Stomach smooth muscle (tissue), 2 donors: Measurements from ENCODE around the gene STX7.

Source experiments
- H3K27ac ChIP-seq: one replicate; pipeline ENCODE4 v1.7.0; 2013; ENCODE audit warnings: mild to moderate bottlenecking, low read length, inconsistent platforms
- H3K27me3 ChIP-seq, 2 donors: one replicate each; pipeline ENCODE4 v1.7.0; 2013; ENCODE audit warnings: low read length in 2 of 2; ENCODE audit not compliant: insufficient read depth in 2 of 2, control insufficient read depth in 1 of 2
- H3K36me3 ChIP-seq, 2 donors: one replicate each; pipeline ENCODE4 v1.7.0; 2013; ENCODE audit warnings: low read length in 2 of 2; ENCODE audit not compliant: control insufficient read depth in 2 of 2, insufficient read depth in 2 of 2
- H3K4me1 ChIP-seq: one replicate; pipeline ENCODE4 v1.7.0; 2013; ENCODE audit warnings: low read length; ENCODE audit not compliant: control insufficient read depth, insufficient read depth
- H3K4me3 ChIP-seq, 2 donors: one replicate each; pipeline ENCODE4 v1.7.0; 2013; ENCODE audit warnings: low read length in 2 of 2
- H3K9ac ChIP-seq, 2 donors: one replicate each; pipeline ENCODE4 v1.7.0; 2013; ENCODE audit warnings: low read length in 2 of 2, mild to moderate bottlenecking in 1 of 2
- H3K9me3 ChIP-seq, 2 donors: one replicate each; pipeline ENCODE4 v1.7.0; 2013; ENCODE audit warnings: low read length in 2 of 2; ENCODE audit not compliant: control insufficient read depth in 2 of 2
- donor health status: healthy.
- donor health status: Pancreatic carcinoma.

Gene STX7

GRCh38 chr6:132414322-132414721 lies 98.6 kb downstream of the STX7 start:
- Histone ChIP-seq H3K4me1 (no peaks in the 10 kb centered on the region), H3K4me3 (no peak overlapping the region), H3K9me3 (no peaks in the 10 kb centered on the region), H3K36me3 (no peaks in the 10 kb centered on the region), H3K9ac (no peak overlapping the region), H3K27ac (no peak overlapping the region), H3K27me3 (no peaks in the 10 kb centered on the region)

- H3K27me3 ChIP-seq: no peaks in the 10 kb centered on the region
- no peaks in the 10 kb centered on the region for H3K4me1 ChIP-seq
- no peak overlapping the region for H3K27ac ChIP-seq
- H3K9me3 ChIP-seq: no peaks in the 10 kb centered on the region
- H3K9ac ChIP-seq: no peak overlapping the region
- H3K4me3 ChIP-seq: no peak overlapping the region
- no peaks in the 10 kb centered on the region for H3K36me3 ChIP-seq
Measured at GRCh38 chr6:132413499-132413802, 99.5 kb downstream of the STX7 start.

GRCh38 chr6:132412656-132413498 lies 100.0 kb downstream of the STX7 start:
- Histone ChIP-seq H3K36me3 (no peaks in the 10 kb centered on the region), H3K9ac (no peak overlapping the region), H3K4me1 (no peaks in the 10 kb centered on the region), H3K4me3 (no peak overlapping the region), H3K27ac (no peak overlapping the region), H3K9me3 (no peaks in the 10 kb centered on the region), H3K27me3 (no peaks in the 10 kb centered on the region)

GRCh38 chr6:132411296-132411695 lies 101.6 kb downstream of the STX7 start:
- no peaks in the 10 kb centered on the region for H3K9me3 ChIP-seq
- H3K27ac ChIP-seq: no peak overlapping the region
- H3K4me3 ChIP-seq: no peak overlapping the region
- no peak overlapping the region for H3K9ac ChIP-seq
- H3K36me3 ChIP-seq: no peaks in the 10 kb centered on the region
- H3K4me1 ChIP-seq: no peaks in the 10 kb centered on the region
- no peaks in the 10 kb centered on the region for H3K27me3 ChIP-seq

- Histone ChIP-seq H3K27me3 (no peaks in the 10 kb centered on the region), H3K9me3 (no peaks in the 10 kb centered on the region), H3K27ac (no peak overlapping the region), H3K4me3 (no peak overlapping the region), H3K4me1 (no peaks in the 10 kb centered on the region), H3K9ac (no peak overlapping the region), H3K36me3 (no peaks in the 10 kb centered on the region)
Measured at GRCh38 chr6:132410830-132411229, 102.1 kb downstream of the STX7 start.

- Histone ChIP-seq H3K4me1 (peaks cover 7% of the 10 kb centered on the region), H3K36me3 (no peaks in the 10 kb centered on the region), H3K27me3 (peaks cover 7 to 20% of the 10 kb centered on the region in 2 donors), H3K27ac (no peak overlapping the region), H3K9me3 (no peaks in the 10 kb centered on the region), H3K9ac (no peak overlapping the region), H3K4me3 (no peak overlapping the region)
Measured at GRCh38 chr6:132405143-132405915, 107.6 kb downstream of the STX7 start.

- H3K9ac ChIP-seq: no peak overlapping the region
Measured at GRCh38 chr6:132404736-132405135, 108.2 kb downstream of the STX7 start.

GRCh38 chr6:132404330-132404729 lies 108.6 kb downstream of the STX7 start:
- Histone ChIP-seq H3K4me3 (no peak overlapping the region), H3K36me3 (no peaks in the 10 kb centered on the region), H3K4me1 (peaks cover 7% of the 10 kb centered on the region), H3K27me3 (peaks cover 7 to 23% of the 10 kb centered on the region in 2 donors), H3K9ac (no peak overlapping the region), H3K27ac (no peak overlapping the region), H3K9me3 (no peaks in the 10 kb centered on the region)

More at GRCh38 chr6:132404736-132405135, 108.2 kb downstream of the STX7 start:
- H3K4me3 ChIP-seq: no peak overlapping the region
- H3K27ac ChIP-seq: no peak overlapping the region
- peaks cover 7% of the 10 kb centered on the region for H3K4me1 ChIP-seq
- no peaks in the 10 kb centered on the region for H3K36me3 ChIP-seq
- no peaks in the 10 kb centered on the region for H3K9me3 ChIP-seq
- peaks cover 7 to 23% of the 10 kb centered on the region in 2 donors for H3K27me3 ChIP-seq

GRCh38 chr6:132401618-132402285 lies 111.2 kb downstream of the STX7 start:
- peak overlapping the region; percentile 22 to 30 for H3K9ac ChIP-seq
- peak overlapping the region; percentile 2 for H3K27ac ChIP-seq
- peaks cover 7 to 23% of the 10 kb centered on the region in 2 donors for H3K27me3 ChIP-seq
- peak overlapping the region; percentile 59 to 78 for H3K4me3 ChIP-seq
- no peaks in the 10 kb centered on the region for H3K36me3 ChIP-seq
- H3K4me1 ChIP-seq: peaks cover 7% of the 10 kb centered on the region
- no peaks in the 10 kb centered on the region for H3K9me3 ChIP-seq

- Histone ChIP-seq H3K27me3 (peaks cover 7 to 23% of the 10 kb centered on the region in 2 donors), H3K27ac (peak within 1 kb of the TSS; percentile 2), H3K36me3 (no peaks in the 10 kb centered on the region), H3K9ac (peak within 1 kb of the TSS; percentile 22 to 30), H3K9me3 (no peaks in the 10 kb centered on the region), H3K4me1 (peaks cover 7% of the 10 kb centered on the region), H3K4me3 (peak within 1 kb of the TSS; percentile 64 to 78)
Measured at GRCh38 chr6:132400883-132401617, 111.9 kb downstream of the STX7 start, which contains the start of gene MOXD1. Gene MOXD1, minus strand, starts transcription at chr6:132401475. Its CDS starts 49 bp downstream, at chr6:132401426.
